EH (cell line): ENCODE results near the gene UNC119B.

ENCODE experiments used
- DNase-seq: peaks from one replicate; pipeline ENCODE4 v3.0.0-alpha.2; 2015; ENCODE audit warnings: low read depth

UNC119B gene

GRCh38 chr12:120767071-120768024 lies 57.1 kb downstream of the UNC119B start:
- DNase-seq: no peak

GRCh38 chr12:120771097-120771496 lies 60.8 kb downstream of the UNC119B start:
- DNase-seq: no peak
